HAP-1 (cell line): ENCODE measurements around the gene HAPSTR1.
A peak's percentile ranks its signal among the peaks of the same experiment; 100 is the strongest.
"Not testable (repeated sequence)": the region's sequence is repeated elsewhere in the genome, so short reads cannot be mapped to it uniquely, and the experiment has no call there.

Experiments used
- DNase-seq, 2 experiments: peaks; one replicate each; pipeline ENCODE4 v3.0.0-alpha.2; 2016 to 2020; ENCODE audit warnings: low spot score in 2 of 2
- H3K27me3 ChIP-seq: fragments of 250-450 bp; sonication (Bioruptor Pico); 2 replicates; pipeline ENCODE4 v1.5.1; 2020; ENCODE audit warnings: low read depth, mild to moderate bottlenecking, moderate library complexity
- H3K36me3 ChIP-seq: fragments of 250-450 bp; sonication (Bioruptor Pico); replicated peaks from 2 replicates; pipeline ENCODE4 v1.5.1; 2020; ENCODE audit warnings: mild to moderate bottlenecking
- H3K4me1 ChIP-seq: fragments of 250-450 bp; sonication (Bioruptor Pico); 2 replicates; pipeline ENCODE4 v1.5.1; 2020; ENCODE audit warnings: mild to moderate bottlenecking
- H3K4me3 ChIP-seq: fragments of 250-450 bp; sonication (Bioruptor Pico); 2 replicates; pipeline ENCODE4 v1.5.1; 2020; ENCODE audit warnings: mild to moderate bottlenecking, moderate library complexity
- H3K9me3 ChIP-seq: fragments of 250-450 bp; sonication (Bioruptor Pico); 2 replicates; pipeline ENCODE4 v1.5.1; 2020; ENCODE audit warnings: mild to moderate bottlenecking, moderate library complexity
- in situ Hi-C: fragments of 300-500 bp; cut with MboI; formaldehyde crosslinking; loops from 3 replicates; pipeline ENCODE4 v1.14.3; 2020; ENCODE audit warnings: low sequenced_read_pairs, inconsistent platforms, mixed read lengths

The HAPSTR1 gene

GRCh38 chr16:9056061-9056460 is 35.4 kb upstream of the HAPSTR1 start:
- H3K4me1 ChIP-seq: no peaks in the 10 kb centered on the region
- no peaks in the 10 kb centered on the region for H3K36me3 ChIP-seq
- in situ Hi-C loops: no loop called here
- no peak for DNase-seq
- no peaks in the 10 kb centered on the region for H3K27me3 ChIP-seq
- no peaks in the 10 kb centered on the region for H3K9me3 ChIP-seq
- H3K4me3 ChIP-seq: no peak overlapping the region

GRCh38 chr16:9058211-9058610 is 33.2 kb upstream of the HAPSTR1 start:
- no peaks in the 10 kb centered on the region for H3K4me1 ChIP-seq
- H3K4me3 ChIP-seq: no peak overlapping the region
- in situ Hi-C loops: no loop called here

GRCh38 chr16:9060225-9060624 is 31.2 kb upstream of the HAPSTR1 start:
- no peaks in the 10 kb centered on the region for H3K27me3 ChIP-seq
- no peak for DNase-seq
- H3K4me3 ChIP-seq: no peak overlapping the region
- H3K4me1 ChIP-seq: no peaks in the 10 kb centered on the region
- in situ Hi-C loops: no loop called here
- H3K36me3 ChIP-seq: no peaks in the 10 kb centered on the region
- H3K9me3 ChIP-seq: no peaks in the 10 kb centered on the region

More at GRCh38 chr16:9058211-9058610, 33.2 kb upstream of the HAPSTR1 start:
- H3K27me3 ChIP-seq: no peaks in the 10 kb centered on the region
- no peak for DNase-seq
- no peaks in the 10 kb centered on the region for H3K9me3 ChIP-seq
- H3K36me3 ChIP-seq: no peaks in the 10 kb centered on the region

GRCh38 chr16:9061358-9061813 is 30.1 kb upstream of the HAPSTR1 start:
- H3K36me3 ChIP-seq: no peaks in the 10 kb centered on the region
- no peak for DNase-seq
- no peaks in the 10 kb centered on the region for H3K27me3 ChIP-seq
- in situ Hi-C loops: no loop called here
- no peak overlapping the region for H3K4me3 ChIP-seq
- no peaks in the 10 kb centered on the region for H3K9me3 ChIP-seq
- H3K4me1 ChIP-seq: no peaks in the 10 kb centered on the region

DNA sequence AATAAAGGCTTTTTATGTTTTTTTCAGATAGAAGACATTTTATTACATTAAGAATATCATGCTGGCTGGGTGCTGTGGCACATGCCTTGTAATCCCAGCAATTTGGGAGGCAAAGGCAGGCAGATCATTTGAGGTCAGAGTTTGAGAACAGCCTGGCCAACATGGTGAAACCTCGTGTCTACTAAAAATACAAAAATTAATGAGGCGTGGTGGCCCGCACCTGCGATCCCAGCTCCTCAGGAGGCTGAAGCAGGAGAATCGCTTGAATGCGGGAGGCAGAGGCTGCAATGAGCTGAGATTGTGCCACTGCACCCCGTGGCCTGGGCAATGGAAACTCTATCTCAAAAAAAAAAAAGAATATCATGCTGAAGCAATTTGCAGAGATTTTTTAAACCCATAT is 29.1 kb upstream of the HAPSTR1 start:
- H3K36me3 ChIP-seq: no peaks in the 10 kb centered on the region
- H3K4me1 ChIP-seq: no peaks in the 10 kb centered on the region

DNA sequence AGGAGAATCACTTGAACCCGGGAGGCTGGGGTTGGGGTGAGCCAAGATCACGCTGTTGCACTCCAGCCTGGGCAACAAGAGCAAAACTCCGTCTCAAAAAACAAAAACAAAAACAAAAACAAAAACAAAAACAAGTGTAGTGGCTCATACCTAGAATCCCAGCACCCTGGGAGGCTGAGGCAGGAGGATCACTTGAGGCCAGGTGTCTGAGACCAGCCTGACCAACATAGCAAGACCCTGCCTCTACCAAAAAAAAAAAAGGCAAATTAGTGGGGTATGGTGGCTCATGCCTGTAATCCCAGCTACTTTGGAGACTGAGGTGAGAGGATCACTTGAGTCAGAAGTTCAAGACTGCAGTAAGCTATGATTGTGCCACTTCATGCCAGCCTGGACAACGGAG is 26.4 kb upstream of the HAPSTR1 start:
- no peaks in the 10 kb centered on the region for H3K36me3 ChIP-seq

More for the DNA sequence above, 29.1 kb upstream of the HAPSTR1 start:
- in situ Hi-C loops: no loop called here
- no peak for DNase-seq
- no peak overlapping the region for H3K4me3 ChIP-seq
- no peaks in the 10 kb centered on the region for H3K9me3 ChIP-seq
- no peaks in the 10 kb centered on the region for H3K27me3 ChIP-seq

DNA sequence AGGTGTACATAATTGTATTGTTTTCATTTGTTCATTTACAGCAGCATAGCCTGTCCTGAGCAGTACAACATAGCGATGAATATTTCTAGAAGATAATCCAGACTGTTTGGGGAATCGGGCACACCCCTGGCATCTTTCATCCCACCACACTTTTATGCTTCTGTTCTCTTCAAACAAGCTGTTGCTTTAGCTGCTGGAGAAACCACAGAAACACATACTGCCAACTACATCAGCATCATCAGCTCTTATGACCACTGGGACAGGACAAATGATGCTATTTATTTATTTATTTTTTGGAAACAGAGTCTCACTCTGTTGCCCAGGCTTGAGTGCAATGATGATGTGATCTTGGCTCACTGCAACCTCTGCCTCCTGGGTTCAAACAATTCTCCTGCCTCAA is 22.6 kb upstream of the HAPSTR1 start:
- H3K36me3 ChIP-seq: no peaks in the 10 kb centered on the region
- in situ Hi-C loops: no loop called here
- H3K4me1 ChIP-seq: peaks cover 3% of the 10 kb centered on the region; the same call in 1 of the 2 replicates
- no peaks in the 10 kb centered on the region for H3K27me3 ChIP-seq
- no peak for DNase-seq
- no peaks in the 10 kb centered on the region for H3K9me3 ChIP-seq
- no peak overlapping the region for H3K4me3 ChIP-seq

More for the DNA sequence above, 26.4 kb upstream of the HAPSTR1 start:
- H3K4me3 ChIP-seq: no peak overlapping the region
- H3K27me3 ChIP-seq: no peaks in the 10 kb centered on the region
- no peaks in the 10 kb centered on the region for H3K4me1 ChIP-seq
- no peak for DNase-seq
- no peaks in the 10 kb centered on the region for H3K9me3 ChIP-seq
- in situ Hi-C loops: no loop called here

- Histone ChIP-seq H3K4me3 (no peak overlapping the region), H3K9me3 (no peaks in the 10 kb centered on the region), H3K4me1 (peaks cover 3% of the 10 kb centered on the region; the same call in 1 of the 2 replicates), H3K36me3 (no peaks in the 10 kb centered on the region), H3K27me3 (no peaks in the 10 kb centered on the region)
- in situ Hi-C loops: no loop called here
- no peak for DNase-seq
Observed at GRCh38 chr16:9070254-9070653, 21.2 kb upstream of the HAPSTR1 start.

DNA sequence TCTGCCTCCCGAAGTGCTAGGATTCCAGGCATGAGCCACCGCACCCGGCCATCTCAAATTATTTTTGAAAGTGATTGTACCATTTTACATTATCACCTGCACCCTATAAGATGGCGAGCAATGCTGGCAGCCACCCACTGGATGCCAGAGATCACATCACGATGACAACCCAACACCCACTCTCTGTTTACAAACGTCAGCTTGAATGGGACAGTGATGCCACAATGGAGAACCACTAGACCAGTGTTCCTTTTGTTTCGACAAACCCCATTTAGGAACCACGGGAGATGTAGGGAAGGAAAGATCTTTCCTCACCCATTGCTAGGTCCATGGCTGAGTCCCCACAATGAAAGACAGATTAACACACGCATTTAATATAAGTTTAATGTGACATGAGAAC is 20.1 kb upstream of the HAPSTR1 start:
- no peaks in the 10 kb centered on the region for H3K27me3 ChIP-seq
- peaks cover 3% of the 10 kb centered on the region; the same call in 1 of the 2 replicates for H3K4me1 ChIP-seq
- no peak overlapping the region for H3K4me3 ChIP-seq
- H3K36me3 ChIP-seq: no peaks in the 10 kb centered on the region
- in situ Hi-C loops: no loop called here
- no peak for DNase-seq
- no peaks in the 10 kb centered on the region for H3K9me3 ChIP-seq

DNA sequence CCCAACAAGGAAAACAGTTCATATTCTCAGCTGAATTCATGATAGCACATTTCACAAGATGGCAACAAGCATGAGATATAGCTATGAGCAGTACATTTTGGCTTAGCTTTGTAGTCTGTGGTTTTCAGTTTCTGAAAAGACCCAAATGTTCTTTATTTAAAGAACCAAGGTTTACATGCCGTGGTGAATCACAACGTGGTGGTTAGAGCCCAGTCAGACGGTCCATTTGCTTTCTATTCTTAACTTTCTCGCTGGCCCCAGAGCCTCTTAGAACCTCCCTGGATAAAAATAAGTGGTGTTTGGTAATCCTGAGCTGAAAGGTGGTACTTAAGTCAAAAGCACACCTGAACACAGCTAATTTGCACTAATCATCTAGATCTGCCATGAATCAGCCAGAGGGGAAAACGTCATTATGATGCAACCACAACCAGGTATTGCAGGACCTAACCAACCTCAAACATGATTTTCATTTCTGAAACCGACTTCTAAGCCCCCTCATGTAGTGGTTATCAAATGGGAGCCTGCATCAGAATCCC is 18.6 kb upstream of the HAPSTR1 start:
- DNase-seq: no peak
- in situ Hi-C loops: no loop called here
- Histone ChIP-seq H3K4me3 (no peak overlapping the region), H3K36me3 (no peaks in the 10 kb centered on the region), H3K27me3 (no peaks in the 10 kb centered on the region), H3K9me3 (no peaks in the 10 kb centered on the region), H3K4me1 (peaks cover 3% of the 10 kb centered on the region; the same call in 1 of the 2 replicates)

GRCh38 chr16:9075299-9076071 is 16.0 kb upstream of the HAPSTR1 start:
- Histone ChIP-seq H3K27me3 (no peaks in the 10 kb centered on the region), H3K4me3 (no peak overlapping the region), H3K9me3 (no peaks in the 10 kb centered on the region), H3K36me3 (no peaks in the 10 kb centered on the region), H3K4me1 (peaks cover 6% of the 10 kb centered on the region; the same call in 1 of the 2 replicates)
- in situ Hi-C loops: no loop called here
- DNase-seq: no peak

- DNase-seq: no peak
Observed at GRCh38 chr16:9077091-9077809, 14.2 kb upstream of the HAPSTR1 start.

DNA sequence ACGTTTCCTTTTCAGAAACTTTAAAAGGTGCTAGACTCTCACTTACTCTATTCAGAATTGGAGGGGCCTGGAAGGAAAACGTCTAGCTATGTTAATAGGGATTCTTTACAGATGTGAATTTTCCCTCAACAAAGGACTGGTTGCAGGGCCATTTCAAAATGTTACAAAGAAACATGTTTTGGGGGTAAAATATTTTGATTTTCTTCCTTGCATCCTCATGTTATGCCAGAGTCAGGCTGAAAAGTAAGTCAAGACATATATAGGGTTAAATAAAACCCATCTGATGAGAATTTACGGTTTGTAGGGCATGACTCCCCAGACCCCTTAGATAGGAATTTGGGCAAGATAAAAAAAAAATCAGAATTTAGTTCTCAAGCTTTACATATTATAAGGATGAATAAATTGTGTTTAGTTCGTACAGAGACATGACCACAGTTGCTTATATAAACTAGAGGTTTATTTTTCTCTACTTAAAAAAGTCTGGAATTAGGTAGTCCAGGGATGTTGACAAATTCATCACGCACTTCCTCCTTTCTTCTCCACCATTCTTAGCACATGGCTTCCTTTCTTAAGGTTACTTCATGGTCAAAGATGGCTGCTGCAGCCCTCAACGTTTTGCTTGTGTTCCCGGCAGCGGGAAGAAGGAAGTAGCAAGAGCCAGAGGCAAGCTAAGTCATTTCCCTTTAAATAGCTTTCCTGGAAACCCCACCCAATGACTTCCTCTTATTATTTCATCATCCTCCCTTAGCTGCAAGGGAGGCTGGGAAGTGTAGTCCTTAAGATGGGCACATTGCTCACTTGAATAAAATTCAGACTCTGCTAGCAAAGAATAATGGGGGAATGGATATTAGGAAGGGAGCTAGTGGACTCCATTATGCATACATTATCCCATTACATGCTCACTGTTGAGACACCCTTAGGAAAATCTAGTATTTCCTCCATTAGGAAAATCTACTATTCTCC is 12.7 kb upstream of the HAPSTR1 start:
- H3K4me3 ChIP-seq, in situ Hi-C loops, H3K4me1 ChIP-seq, H3K9me3 ChIP-seq, H3K27me3 ChIP-seq, H3K36me3 ChIP-seq: not testable (repeated sequence)
- DNase-seq: peak; percentile 65 to 88

More at GRCh38 chr16:9077091-9077809, 14.2 kb upstream of the HAPSTR1 start:
- H3K4me1 ChIP-seq: peaks cover 6% of the 10 kb centered on the region; the same call in 1 of the 2 replicates
- H3K9me3 ChIP-seq: no peaks in the 10 kb centered on the region
- H3K4me3 ChIP-seq: no peak overlapping the region
- in situ Hi-C loops: no loop called here
- H3K36me3 ChIP-seq: no peaks in the 10 kb centered on the region
- H3K27me3 ChIP-seq: no peaks in the 10 kb centered on the region
